GM10847 (cell line): ENCODE results near the gene BOD1L1.

Experiments used
- POLR2A ChIP-seq: IDR thresholded peaks from 2 replicates; pipeline ENCODE4 v1.6.1; 2011; ENCODE audit not compliant: insufficient read length; ENCODE audit errors: extremely low read depth

The BOD1L1 gene

DNA sequence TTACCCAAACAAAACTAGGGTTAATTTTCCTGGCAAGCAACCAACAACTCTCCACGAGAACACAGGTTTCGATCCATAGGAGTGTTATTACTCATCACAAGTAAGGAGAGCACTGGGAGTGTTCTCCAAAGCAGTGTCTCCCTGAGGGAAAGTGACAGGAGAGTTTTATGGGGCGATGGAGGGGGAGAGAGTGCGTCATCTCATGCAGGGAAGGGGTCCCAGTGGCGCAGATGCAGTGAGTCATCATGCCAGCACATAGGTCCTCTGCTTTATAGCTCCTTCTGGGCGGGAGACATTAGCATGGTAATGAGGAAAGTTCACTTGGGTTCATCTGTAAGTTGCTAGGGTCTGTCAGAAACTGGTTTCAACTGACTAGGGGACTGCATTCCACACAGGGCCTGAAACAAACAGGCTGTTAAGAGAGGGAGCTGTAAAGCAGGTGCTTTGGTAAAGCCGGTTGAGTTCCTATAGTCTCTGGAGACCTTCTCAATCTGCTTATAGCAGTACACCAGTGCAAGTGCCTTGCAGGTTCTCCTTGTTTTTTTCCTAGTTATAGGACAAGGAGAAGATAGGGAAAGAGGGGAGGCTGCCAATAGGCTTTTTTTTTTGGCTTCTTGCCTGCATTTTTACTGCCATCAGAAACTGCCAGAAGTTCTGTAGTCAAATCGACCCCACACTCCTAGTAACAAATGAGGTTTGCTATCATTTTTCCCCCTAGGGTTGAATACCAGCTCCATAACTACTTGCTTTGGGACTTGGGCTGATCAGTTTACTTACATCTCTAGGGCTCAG lies 12.8 kb upstream of the BOD1L1 start:
- no peak for TF ChIP-seq POLR2A

- TF ChIP-seq POLR2A: no peak
These were observed 7.8 kb upstream of the BOD1L1 start for GRCh38 chr4:13635286-13635799.

DNA sequence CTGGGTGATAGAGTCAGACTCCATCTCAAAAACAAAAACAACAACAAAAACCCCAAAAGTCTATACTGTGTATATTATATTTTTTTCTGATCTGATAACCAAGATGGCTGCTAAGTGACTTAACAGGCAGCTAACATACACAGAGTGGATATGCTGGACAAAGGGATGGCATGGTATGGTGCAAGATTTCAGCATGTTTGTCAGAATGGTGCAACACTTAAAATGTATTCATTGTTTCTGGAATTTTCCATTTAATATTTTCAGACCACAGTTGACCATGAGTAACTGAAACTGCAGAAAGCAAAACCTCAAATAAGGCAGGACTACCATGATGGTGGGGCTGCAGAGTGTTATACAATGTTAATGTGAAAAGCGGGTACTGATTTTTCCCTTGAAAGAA lies 6.1 kb upstream of the BOD1L1 start:
- no peak for TF ChIP-seq POLR2A

DNA sequence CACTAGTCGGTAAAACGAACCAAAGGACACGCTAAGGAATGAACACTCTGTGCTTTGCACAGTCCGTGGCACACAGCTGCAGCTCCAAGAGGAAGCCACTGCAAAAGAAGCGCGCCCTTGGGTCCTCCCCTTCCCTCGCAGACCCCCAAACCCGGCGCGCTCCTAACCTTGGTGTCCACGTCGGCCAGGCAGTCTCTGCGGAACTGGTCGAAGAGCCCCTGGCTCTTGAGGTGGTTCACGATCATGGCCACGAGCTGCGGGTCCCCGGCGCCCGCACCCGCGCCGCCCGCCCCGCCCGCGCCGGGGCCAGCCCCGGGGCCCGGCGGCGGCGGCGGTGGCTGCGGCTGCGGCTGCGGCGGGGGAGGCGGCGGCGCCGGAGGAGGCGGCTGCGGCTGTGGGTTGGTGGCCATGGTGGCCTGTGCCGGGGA lies 333 bp downstream of the BOD1L1 start:
- TF ChIP-seq POLR2A: no peak

DNA sequence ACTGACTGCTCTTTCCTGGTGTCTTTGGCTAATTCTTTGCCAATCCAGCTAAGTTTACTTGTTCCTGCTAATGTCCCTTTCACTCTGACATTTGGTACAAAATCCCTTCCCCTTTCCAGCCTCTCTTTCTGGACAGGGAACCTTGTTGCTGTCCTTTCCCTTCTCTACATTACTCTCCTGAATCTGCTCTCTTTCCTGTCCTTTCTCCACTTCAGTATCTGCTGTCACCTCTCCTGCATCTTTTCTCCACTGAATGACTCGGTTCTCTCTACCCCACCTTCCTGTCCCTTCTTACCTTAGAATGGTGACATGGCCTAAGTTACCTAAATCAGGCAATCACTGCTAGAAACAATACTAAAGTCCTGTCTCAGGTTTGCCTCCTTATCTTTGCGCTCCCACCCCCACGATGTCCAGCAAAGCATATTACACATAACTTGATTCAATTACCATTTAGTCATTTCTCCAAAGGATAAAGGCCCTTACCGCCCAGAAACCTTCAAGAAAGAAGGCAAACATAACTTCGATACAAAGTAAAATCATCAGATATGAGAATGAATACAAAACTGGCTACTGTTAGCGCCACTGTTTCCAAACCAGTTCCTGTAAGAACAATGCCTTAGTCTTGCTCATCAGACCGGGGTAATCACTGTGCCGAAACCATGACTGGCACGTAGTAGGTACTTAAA lies 890 bp downstream of the BOD1L1 start:
- no peak for TF ChIP-seq POLR2A

GRCh38 chr4:13618212-13618806 lies 9.2 kb downstream of the BOD1L1 start:
- no peak for TF ChIP-seq POLR2A

GRCh38 chr4:13617801-13618200 lies 9.7 kb downstream of the BOD1L1 start:
- no peak for TF ChIP-seq POLR2A

GRCh38 chr4:13616597-13616996 lies 10.9 kb downstream of the BOD1L1 start:
- no peak for TF ChIP-seq POLR2A

DNA sequence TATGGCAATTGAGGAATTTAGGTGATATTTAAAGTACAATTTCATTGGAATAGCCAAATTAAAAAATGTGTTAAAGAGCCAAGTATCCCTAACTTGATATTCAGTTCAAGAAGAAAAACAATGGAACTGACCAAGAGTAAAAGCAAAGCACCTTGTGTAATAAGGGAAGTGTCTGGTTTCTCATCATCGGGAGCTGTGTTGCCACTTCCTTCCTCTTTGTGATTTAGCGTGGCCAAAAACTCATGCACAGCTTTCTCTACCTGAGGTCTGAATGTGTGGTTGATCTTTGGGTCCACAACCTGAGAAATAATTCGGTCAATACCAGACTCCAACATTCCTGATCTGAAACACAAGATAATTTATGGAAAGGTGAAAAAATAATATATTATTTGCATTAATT lies 12.4 kb downstream of the BOD1L1 start:
- no peak for TF ChIP-seq POLR2A

- TF ChIP-seq POLR2A: no peak
These were observed 15.0 kb downstream of the BOD1L1 start for GRCh38 chr4:13612569-13612968.

- no peak for TF ChIP-seq POLR2A
These were observed 16.2 kb downstream of the BOD1L1 start for GRCh38 chr4:13611283-13611842.

- TF ChIP-seq POLR2A: no peak
These were observed 22.2 kb downstream of the BOD1L1 start for GRCh38 chr4:13605330-13605729.

DNA sequence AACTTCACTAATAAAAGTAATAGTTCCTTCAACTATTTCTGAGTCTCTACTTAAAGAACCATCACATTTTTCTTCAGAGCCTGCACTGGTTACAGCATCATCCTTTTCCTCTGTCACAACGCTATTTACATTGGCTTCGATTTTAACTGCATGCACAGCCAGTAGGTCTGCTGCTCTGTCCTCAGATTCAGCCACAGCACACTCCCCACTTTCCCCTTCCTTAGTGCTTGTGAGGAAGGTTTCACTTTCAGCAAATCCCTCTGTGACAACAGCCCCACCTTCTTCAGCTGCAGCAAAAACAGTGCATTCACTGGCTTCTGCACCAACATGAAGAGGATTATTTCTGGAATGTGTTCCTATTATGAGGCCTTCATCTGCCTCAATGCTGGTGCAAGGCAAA lies 25.7 kb downstream of the BOD1L1 start:
- TF ChIP-seq POLR2A: no peak

GRCh38 chr4:13601048-13601447 lies 26.5 kb downstream of the BOD1L1 start:
- no peak for TF ChIP-seq POLR2A

- no peak for TF ChIP-seq POLR2A
These were observed 28.4 kb downstream of the BOD1L1 start for GRCh38 chr4:13599159-13599558.

DNA sequence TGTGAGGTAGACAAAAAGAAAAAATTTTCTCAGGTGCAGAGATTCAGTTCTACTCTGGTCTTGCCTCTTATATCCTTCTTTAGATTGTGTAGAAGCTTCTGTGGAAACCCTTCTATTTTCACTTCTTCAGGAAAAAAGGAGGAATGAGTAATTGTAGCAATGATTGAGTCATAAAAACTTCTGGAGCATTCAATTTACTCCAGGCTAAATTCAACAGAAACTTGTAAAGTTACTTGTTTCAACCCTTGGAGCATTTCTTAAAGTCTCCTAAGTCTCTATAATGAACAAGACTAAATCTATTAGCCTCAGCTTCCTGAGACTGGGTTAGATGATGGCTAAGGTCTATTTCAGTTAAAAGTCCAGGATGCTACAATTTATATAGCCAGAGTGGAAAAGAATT lies 29.9 kb downstream of the BOD1L1 start:
- TF ChIP-seq POLR2A: no peak
